Testis (tissue), 3 donors: ENCODE results near the gene NECTIN2. TPM values are rescaled to one million over a fixed set of nuclear protein-coding genes. Genes with fewer than 3 reads are reported as not detected.

ENCODE experiments used
- DNase-seq: peaks from one replicate; pipeline ENCODE4 v3.0.0-alpha.2; 2019
- H3K27ac ChIP-seq, 2 donors: fragments of 200-600 bp; sonication (generic); one replicate each; pipeline ENCODE4 v1.5.1; 2019
- H3K27me3 ChIP-seq: fragments of 200-600 bp; sonication (generic); one replicate; pipeline ENCODE4 v1.5.1; 2019
- H3K36me3 ChIP-seq: fragments of 200-600 bp; sonication (generic); one replicate; pipeline ENCODE4 v1.5.1; 2017; ENCODE audit warnings: low read depth; ENCODE audit errors: missing control alignments
- H3K4me1 ChIP-seq: fragments of 200-600 bp; sonication (generic); one replicate; pipeline ENCODE4 v1.5.1; 2019
- H3K4me3 ChIP-seq, 2 donors: fragments of 200-600 bp; sonication (generic); one replicate each; pipeline ENCODE4 v1.5.1; 2017 to 2019
- H3K9me3 ChIP-seq: fragments of 200-600 bp; sonication (generic); one replicate; pipeline ENCODE4 v1.5.1; 2017
- POLR2A ChIP-seq: fragments of 450-650 bp; IDR thresholded peaks from one replicate; pipeline ENCODE4 v1.6.1; 2017; ENCODE audit warnings: antibody characterized with exemption, mild to moderate bottlenecking, moderate library complexity
- WGBS, 2 donors: methylation state at CpG; one replicate each; pipeline ENCODE4 v1.1.5; 2018; 5-methylcytosine and 5-hydroxymethylcytosine counted together
- intact Hi-C: fragments of 100-400 bp; cut with DNase I; formaldehyde crosslinking; loops from one replicate; pipeline ENCODE4 v1.15.1; 2023; ENCODE audit warnings: low total_unique reads
- polyA plus RNA-seq: library from polyadenylated mRNA; stranded (reverse); fragments of 350-450 nt; fragmentation: Illumina TruSeq; extraction: RNeasy Lipid Tissue Mini Kit (QIAGEN cat#74804); gene quantifications from one replicate; pipeline ENCODE4 v1.2.3, GENCODE V29; 2014; ENCODE audit warnings: low read depth, low replicate concordance; ENCODE audit not compliant: insufficient read depth
- total RNA-seq, 2 donors: library from RNA; depleted of rRNA; stranded (reverse); fragments of >200 nt; gene quantifications; one replicate each; pipeline ENCODE4 v1.2.3, GENCODE V29; 2016
- TF ChIP-seq, protein P1 (sequence below), 3 experiments: fragments of 450-650 bp in 2 of 3; fragments of 200-600 bp in 1 of 3; sonication (generic) in 1 of 3; IDR thresholded peaks; one replicate each; pipeline ENCODE4 v1.5.1; 2016 to 2019; ENCODE audit warnings: antibody characterized with exemption in 3 of 3, mild to moderate bottlenecking in 2 of 3, moderate library complexity in 1 of 3

Gene NECTIN2
- total and polyA plus RNA-seq, 3 donors from 2014 or later, result 158 to 278 (median 268) TPM

DNA sequence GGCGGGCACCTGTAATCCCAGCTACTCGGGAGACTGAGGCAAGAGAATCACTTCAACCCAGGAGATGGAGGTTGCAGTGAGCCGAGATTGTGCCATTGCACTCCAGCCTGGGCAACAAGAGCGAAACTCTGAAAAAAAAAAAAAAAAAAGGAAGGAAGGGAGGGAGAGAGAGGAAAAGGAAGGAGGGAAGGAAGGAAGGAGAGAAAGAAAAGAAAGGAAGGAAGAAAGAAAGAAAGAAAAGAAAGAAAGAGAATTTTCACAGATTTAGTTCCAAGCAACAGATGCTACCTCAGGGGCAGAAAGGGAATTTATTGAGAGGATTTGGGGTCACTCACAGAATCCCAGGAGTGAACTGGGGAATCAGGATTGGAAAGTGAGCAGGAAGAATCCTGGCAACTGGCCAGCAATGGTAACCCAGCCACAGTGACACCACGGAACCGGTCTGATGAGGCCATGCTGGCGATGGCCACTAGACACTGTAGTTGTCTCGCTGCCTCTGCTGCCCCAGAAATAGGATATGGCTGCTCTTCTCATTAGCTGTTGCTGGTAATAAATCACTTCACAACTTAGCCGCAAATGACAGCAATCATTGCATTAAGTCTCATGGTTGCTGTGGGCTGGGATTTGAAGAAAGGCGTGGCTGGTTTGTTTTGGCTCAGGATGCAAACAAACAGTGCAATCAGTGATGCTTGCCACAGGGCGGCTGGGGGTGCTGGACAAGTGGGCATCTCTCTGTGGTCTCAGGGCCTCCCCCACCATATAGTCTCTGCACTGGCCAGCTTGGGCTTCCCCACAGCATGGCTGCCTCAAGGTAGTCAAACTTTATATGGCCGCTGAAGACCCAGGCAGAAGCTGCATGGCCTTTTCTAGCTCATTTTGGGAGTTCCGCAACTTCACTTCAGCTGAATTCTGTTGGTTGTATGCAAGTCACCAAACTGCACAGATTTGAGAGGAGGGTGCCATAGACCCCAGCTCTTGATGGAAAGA is 42.4 kb upstream of the NECTIN2 start:
- DNase-seq, result no peak
- no peak overlapping the region for H3K27ac ChIP-seq
- no peak overlapping the region for H3K4me3 ChIP-seq
- WGBS, 2 donors, result 93% methylated on average over 13 of the region's 13 CpGs
- H3K4me1 ChIP-seq, result peaks cover 10% of the 10 kb centered on the region
- no peaks in the 10 kb centered on the region for H3K27me3 ChIP-seq
- no peaks in the 10 kb centered on the region for H3K9me3 ChIP-seq
- intact Hi-C loops, result no loop called here
- no peaks in the 10 kb centered on the region for H3K36me3 ChIP-seq
- TF ChIP-seq, protein P1, sequence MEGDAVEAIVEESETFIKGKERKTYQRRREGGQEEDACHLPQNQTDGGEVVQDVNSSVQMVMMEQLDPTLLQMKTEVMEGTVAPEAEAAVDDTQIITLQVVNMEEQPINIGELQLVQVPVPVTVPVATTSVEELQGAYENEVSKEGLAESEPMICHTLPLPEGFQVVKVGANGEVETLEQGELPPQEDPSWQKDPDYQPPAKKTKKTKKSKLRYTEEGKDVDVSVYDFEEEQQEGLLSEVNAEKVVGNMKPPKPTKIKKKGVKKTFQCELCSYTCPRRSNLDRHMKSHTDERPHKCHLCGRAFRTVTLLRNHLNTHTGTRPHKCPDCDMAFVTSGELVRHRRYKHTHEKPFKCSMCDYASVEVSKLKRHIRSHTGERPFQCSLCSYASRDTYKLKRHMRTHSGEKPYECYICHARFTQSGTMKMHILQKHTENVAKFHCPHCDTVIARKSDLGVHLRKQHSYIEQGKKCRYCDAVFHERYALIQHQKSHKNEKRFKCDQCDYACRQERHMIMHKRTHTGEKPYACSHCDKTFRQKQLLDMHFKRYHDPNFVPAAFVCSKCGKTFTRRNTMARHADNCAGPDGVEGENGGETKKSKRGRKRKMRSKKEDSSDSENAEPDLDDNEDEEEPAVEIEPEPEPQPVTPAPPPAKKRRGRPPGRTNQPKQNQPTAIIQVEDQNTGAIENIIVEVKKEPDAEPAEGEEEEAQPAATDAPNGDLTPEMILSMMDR (IDR thresholded peaks at IDR 0.05), result no peak
- TF ChIP-seq POLR2A, result no peak

DNA sequence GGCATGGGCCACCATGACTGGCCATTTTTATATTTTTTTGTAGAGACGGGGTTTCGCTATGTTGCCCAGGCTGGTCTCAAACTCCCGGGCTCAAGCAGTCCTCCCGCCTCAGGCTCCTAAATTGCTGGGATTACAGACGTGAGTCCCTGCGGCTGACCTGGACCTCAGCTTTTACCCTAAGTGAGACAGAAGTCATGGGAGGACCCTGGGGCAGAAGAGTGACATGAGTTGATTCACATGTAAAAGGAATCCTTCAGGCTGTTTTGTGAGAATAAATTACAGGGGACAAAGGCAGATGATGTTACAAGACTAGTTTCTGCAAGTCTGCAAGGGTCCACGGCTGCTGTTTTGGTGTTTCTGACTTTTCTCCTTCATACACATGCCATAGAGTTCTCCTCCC is 39.8 kb upstream of the NECTIN2 start:
- H3K9me3 ChIP-seq, result no peaks in the 10 kb centered on the region
- intact Hi-C loops, result loop anchor here (5.0 kb wide), 1 partner anchor 36 kb away; no protein-coding TSS in a partner anchor
- H3K27me3 ChIP-seq, result no peaks in the 10 kb centered on the region
- H3K36me3 ChIP-seq, result no peaks in the 10 kb centered on the region
- H3K4me1 ChIP-seq, result peaks cover 21% of the 10 kb centered on the region
- DNase-seq, result no peak
- no peak overlapping the region for H3K27ac ChIP-seq
- TF ChIP-seq, protein P1 (IDR thresholded peaks at IDR 0.05), result no peak
- TF ChIP-seq POLR2A, result no peak
- no peak overlapping the region for H3K4me3 ChIP-seq
- WGBS, 2 donors, result 86 to 87% methylated on average over 7 of the region's 7 CpGs

DNA sequence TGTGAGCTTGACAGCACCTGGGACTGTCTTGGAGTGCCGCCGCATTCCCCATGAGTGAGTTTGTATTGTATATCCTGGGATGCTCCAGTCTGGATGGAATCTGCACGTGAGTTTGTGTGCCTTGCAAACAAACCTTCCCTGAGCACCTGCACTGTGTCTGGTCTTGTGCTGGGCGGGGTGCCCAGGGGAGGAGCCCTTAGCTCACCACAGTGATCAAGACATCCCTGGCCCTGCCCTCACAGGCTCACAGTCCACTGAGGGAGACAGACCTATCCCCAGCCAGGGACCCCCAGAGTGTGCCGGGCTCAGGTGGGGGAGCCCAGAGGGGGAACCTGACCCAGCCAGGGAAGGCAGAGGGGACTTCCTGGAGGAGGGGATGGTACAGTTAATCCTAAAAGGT is 38.9 kb upstream of the NECTIN2 start:
- no peak for DNase-seq
- WGBS, 2 donors, result 71 to 81% methylated on average over 3 to 5 of the region's 5 CpGs
- H3K4me1 ChIP-seq, result peaks cover 21% of the 10 kb centered on the region
- intact Hi-C loops, result loop anchor here (5.0 kb wide), 1 partner anchor 35 kb away; no protein-coding TSS in a partner anchor
- H3K4me3 ChIP-seq, result no peak overlapping the region
- no peak for TF ChIP-seq POLR2A
- TF ChIP-seq, protein P1 (IDR thresholded peaks at IDR 0.05), result no peak
- no peaks in the 10 kb centered on the region for H3K36me3 ChIP-seq
- no peaks in the 10 kb centered on the region for H3K27me3 ChIP-seq
- no peaks in the 10 kb centered on the region for H3K9me3 ChIP-seq
- H3K27ac ChIP-seq, result no peak overlapping the region

DNA sequence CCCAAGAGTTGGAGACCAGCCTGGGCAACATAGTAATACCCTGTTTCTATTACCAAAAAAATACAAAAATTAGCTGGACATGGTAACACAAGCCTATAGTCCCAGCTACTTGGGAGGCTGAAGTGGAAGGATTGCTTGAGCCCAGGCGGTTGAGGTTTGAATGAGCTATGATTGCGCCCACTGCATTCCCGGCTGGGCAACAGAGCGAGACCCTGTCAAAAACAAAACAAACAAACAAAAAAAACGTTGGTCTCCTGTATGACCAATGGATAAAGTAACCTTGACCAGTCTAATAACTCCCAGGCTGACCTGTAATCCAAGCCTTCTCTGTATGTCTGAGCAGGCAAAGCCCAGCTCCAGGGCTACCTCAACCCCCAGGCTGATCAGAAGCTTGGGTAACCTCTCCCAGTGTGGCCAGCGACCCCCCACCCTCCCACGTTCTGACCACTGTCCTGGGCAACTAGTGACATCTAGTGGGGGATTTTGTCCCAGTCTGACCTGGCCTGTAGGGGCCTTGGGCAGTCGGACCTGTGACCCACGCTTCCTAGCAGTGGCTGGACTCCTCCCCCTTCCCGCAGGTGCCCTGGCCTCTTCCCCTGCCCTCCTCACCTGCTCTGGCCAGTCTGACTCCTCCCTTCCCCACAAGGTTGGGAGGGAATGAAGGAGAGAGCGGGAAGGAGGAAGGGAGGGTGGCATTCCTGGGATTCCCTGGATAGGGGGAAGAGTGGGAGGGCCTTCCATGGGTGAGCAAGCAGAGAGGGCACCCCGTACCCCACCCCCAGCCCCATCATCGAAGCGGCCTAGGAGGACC is 38.2 kb upstream of the NECTIN2 start:
- Histone ChIP-seq H3K4me3 (peak overlapping the region in 1 of 2 donors; percentile 63), H3K27me3 (no peaks in the 10 kb centered on the region), H3K27ac (peak overlapping the region; percentile 14 to 59), H3K9me3 (no peaks in the 10 kb centered on the region), H3K36me3 (no peaks in the 10 kb centered on the region), H3K4me1 (peaks cover 21% of the 10 kb centered on the region)
- WGBS, 2 donors, result 31 to 33% methylated on average over 14 of the region's 14 CpGs
- DNase-seq, result no peak
- intact Hi-C loops, result loop anchor here (5.0 kb wide), 1 partner anchor 34 kb away; no protein-coding TSS in a partner anchor
- TF ChIP-seq, protein P1 (IDR thresholded peaks at IDR 0.05), result peak; percentile 12 to 41 (median 31)
- no peak for TF ChIP-seq POLR2A
